WTC11 (cell line): ENCODE measurements around the gene LTF. TPM values are rescaled to one million over a fixed set of nuclear protein-coding genes. Genes with fewer than 3 reads are reported as not detected.

Source experiments
- ATAC-seq: fragments of 200-7000 bp; cut with Tn5 transposase; 2 replicates; pipeline ENCODE4 v1.10.0; 2021; ENCODE audit warnings: mild to moderate bottlenecking, moderate library complexity
- CTCF ChIA-PET: fragments of 300-600 bp; sonication (Branson Sonifier 250); formaldehyde crosslinking; loops from one replicate; lab custom pipeline; 2021; ENCODE audit warnings: antibody characterized with exemption; lab: Charles Lee
- POLR2A ChIA-PET: fragments of 350-600 bp; sonication (Branson Sonifier 250); formaldehyde crosslinking; loops from one replicate; lab custom pipeline; 2021; ENCODE audit warnings: antibody characterized with exemption; lab: Charles Lee
- DNase-seq: peaks from one replicate; pipeline ENCODE4 v3.0.0; 2021; ENCODE audit warnings: low spot score
- H3K27ac Mint-ChIP-seq: 2 replicates; pipeline ENCODE4 v1.8.0; 2021; ENCODE audit warnings: mixed read lengths
- H3K27me3 Mint-ChIP-seq: 2 replicates; pipeline ENCODE4 v1.8.0; 2021; ENCODE audit warnings: low read depth, mild to moderate bottlenecking, moderate library complexity, mixed read lengths
- H3K36me3 Mint-ChIP-seq: 2 replicates; pipeline ENCODE4 v1.8.0; 2021; ENCODE audit warnings: mixed read lengths
- H3K4me1 Mint-ChIP-seq: 2 replicates; pipeline ENCODE4 v1.8.0; 2022; ENCODE audit warnings: mixed read lengths
- H3K4me3 Mint-ChIP-seq: 2 replicates; pipeline ENCODE4 v1.8.0; 2021; ENCODE audit warnings: mild to moderate bottlenecking, moderate library complexity, mixed read lengths
- H3K9me3 Mint-ChIP-seq: 2 replicates; pipeline ENCODE4 v1.8.0; 2021; ENCODE audit warnings: mixed read lengths
- CREB1 ChIP-seq: sonication (generic); formaldehyde crosslinking; IDR thresholded peaks from 2 replicates; pipeline ENCODE4 v1.8.0; 2023; ENCODE audit warnings: mild to moderate bottlenecking, missing genetic modification reagents
- GTF2I ChIP-seq: fragments of 250-450 bp; sonication (Bioruptor Pico); conservative IDR thresholded peaks from 2 replicates; pipeline ENCODE4 v1.4.0; 2021; ENCODE audit warnings: mild to moderate bottlenecking
- MXD4 ChIP-seq: fragments of 250-450 bp; sonication (Bioruptor Pico); IDR thresholded peaks from 2 replicates; pipeline ENCODE4 v1.8.0; 2021; ENCODE audit warnings: mild to moderate bottlenecking, moderate library complexity, borderline replicate concordance
- NFATC4 ChIP-seq: fragments of 250-450 bp; sonication (Bioruptor Pico); IDR thresholded peaks from 2 replicates; pipeline ENCODE4 v1.9.0; 2021; ENCODE audit warnings: mild to moderate bottlenecking
- OVOL2 ChIP-seq: fragments of 250-450 bp; sonication (Bioruptor Pico); IDR thresholded peaks from 2 replicates; pipeline ENCODE4 v1.9.0; 2021; ENCODE audit warnings: mild to moderate bottlenecking, borderline replicate concordance
- SP1 ChIP-seq: sonication (generic); formaldehyde crosslinking; conservative IDR thresholded peaks from 2 replicates; pipeline ENCODE4 v1.8.1; 2022; ENCODE audit warnings: missing genetic modification reagents
- ZNF396 ChIP-seq: fragments of 250-450 bp; sonication (Bioruptor Pico); IDR thresholded peaks from 2 replicates; pipeline ENCODE4 v1.8.0; 2021; ENCODE audit warnings: mild to moderate bottlenecking, moderate library complexity, borderline replicate concordance
- ZNF416 ChIP-seq: fragments of 250-450 bp; sonication (Bioruptor Pico); IDR thresholded peaks from 2 replicates; pipeline ENCODE4 v1.9.0; 2021; ENCODE audit warnings: mild to moderate bottlenecking, inconsistent platforms
- ZNF671 ChIP-seq: fragments of 250-450 bp; sonication (Bioruptor Pico); IDR thresholded peaks from 2 replicates; pipeline ENCODE4 v1.8.0; 2021; ENCODE audit warnings: mild to moderate bottlenecking
- total RNA-seq: library from RNA; stranded (reverse); gene quantifications from 3 replicates; pipeline ENCODE4 v1.2.3, GENCODE V29; 2021
- TF ChIP-seq, protein P1 (sequence below): sonication (generic); formaldehyde crosslinking; IDR thresholded peaks from 2 replicates; pipeline ENCODE4 v1.8.1; 2022; ENCODE audit warnings: low read depth, missing genetic modification reagents, borderline replicate concordance
- TF ChIP-seq, protein P2 (sequence below): sonication (generic); formaldehyde crosslinking; conservative IDR thresholded peaks from 2 replicates; pipeline ENCODE4 v1.8.1; 2023; ENCODE audit warnings: mild to moderate bottlenecking, low read depth, missing genetic modification reagents, moderate library complexity
- TF ChIP-seq, protein P3 (sequence below): sonication (generic); formaldehyde crosslinking; IDR thresholded peaks from 2 replicates; pipeline ENCODE4 v1.8.0; 2023; ENCODE audit warnings: missing genetic modification reagents
- TF ChIP-seq, protein P4 (sequence below): sonication (generic); formaldehyde crosslinking; IDR thresholded peaks from 2 replicates; pipeline ENCODE4 v1.8.0; 2022; ENCODE audit warnings: mild to moderate bottlenecking, missing genetic modification reagents

LTF gene
- total RNA-seq, 1 experiment from 2014 or later: 0.22 TPM

DNA sequence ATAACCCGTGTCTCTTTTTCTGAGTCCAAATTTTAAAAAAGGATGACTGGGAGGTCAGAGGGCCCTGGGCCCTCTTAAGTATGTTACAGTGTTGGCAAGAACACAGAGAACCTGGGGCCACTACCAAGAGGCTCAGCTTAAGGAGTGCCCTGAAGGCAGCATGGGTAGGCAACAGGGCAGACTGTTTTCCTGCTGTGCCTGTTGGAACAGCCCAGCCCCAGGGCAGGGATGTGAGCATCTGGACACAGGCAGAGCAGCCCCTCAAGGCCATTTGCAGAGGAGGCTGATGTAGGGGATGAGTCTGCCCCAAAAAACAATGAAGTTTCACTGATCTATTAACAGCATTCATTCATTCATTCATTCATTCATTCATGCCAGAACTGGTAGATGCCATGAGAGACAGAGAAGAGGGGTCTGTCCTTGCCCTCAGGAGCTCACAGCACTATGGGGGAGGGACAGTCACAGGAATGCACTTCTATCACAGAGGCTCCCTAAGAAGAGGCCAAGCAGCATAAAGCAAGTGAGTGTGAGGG, 2.2 kb upstream of the LTF start (continued):
- TF ChIP-seq, protein P1, sequence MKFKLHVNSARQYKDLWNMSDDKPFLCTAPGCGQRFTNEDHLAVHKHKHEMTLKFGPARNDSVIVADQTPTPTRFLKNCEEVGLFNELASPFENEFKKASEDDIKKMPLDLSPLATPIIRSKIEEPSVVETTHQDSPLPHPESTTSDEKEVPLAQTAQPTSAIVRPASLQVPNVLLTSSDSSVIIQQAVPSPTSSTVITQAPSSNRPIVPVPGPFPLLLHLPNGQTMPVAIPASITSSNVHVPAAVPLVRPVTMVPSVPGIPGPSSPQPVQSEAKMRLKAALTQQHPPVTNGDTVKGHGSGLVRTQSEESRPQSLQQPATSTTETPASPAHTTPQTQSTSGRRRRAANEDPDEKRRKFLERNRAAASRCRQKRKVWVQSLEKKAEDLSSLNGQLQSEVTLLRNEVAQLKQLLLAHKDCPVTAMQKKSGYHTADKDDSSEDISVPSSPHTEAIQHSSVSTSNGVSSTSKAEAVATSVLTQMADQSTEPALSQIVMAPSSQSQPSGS (CRISPR knock-in tag): no peak
- TF ChIP-seq GTF2I (CRISPR knock-in tag): no peak
- TF ChIP-seq, protein P2, sequence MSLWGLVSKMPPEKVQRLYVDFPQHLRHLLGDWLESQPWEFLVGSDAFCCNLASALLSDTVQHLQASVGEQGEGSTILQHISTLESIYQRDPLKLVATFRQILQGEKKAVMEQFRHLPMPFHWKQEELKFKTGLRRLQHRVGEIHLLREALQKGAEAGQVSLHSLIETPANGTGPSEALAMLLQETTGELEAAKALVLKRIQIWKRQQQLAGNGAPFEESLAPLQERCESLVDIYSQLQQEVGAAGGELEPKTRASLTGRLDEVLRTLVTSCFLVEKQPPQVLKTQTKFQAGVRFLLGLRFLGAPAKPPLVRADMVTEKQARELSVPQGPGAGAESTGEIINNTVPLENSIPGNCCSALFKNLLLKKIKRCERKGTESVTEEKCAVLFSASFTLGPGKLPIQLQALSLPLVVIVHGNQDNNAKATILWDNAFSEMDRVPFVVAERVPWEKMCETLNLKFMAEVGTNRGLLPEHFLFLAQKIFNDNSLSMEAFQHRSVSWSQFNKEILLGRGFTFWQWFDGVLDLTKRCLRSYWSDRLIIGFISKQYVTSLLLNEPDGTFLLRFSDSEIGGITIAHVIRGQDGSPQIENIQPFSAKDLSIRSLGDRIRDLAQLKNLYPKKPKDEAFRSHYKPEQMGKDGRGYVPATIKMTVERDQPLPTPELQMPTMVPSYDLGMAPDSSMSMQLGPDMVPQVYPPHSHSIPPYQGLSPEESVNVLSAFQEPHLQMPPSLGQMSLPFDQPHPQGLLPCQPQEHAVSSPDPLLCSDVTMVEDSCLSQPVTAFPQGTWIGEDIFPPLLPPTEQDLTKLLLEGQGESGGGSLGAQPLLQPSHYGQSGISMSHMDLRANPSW (CRISPR knock-in tag): no peak
- no peak for TF ChIP-seq SP1 (CRISPR knock-in tag)
- TF ChIP-seq ZNF671 (CRISPR knock-in tag): no peak
- TF ChIP-seq, protein P3, sequence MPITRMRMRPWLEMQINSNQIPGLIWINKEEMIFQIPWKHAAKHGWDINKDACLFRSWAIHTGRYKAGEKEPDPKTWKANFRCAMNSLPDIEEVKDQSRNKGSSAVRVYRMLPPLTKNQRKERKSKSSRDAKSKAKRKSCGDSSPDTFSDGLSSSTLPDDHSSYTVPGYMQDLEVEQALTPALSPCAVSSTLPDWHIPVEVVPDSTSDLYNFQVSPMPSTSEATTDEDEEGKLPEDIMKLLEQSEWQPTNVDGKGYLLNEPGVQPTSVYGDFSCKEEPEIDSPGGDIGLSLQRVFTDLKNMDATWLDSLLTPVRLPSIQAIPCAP: no peak
- no peak for TF ChIP-seq MXD4 (CRISPR knock-in tag)
- no peak for TF ChIP-seq ZNF416 (CRISPR knock-in tag)

DNA sequence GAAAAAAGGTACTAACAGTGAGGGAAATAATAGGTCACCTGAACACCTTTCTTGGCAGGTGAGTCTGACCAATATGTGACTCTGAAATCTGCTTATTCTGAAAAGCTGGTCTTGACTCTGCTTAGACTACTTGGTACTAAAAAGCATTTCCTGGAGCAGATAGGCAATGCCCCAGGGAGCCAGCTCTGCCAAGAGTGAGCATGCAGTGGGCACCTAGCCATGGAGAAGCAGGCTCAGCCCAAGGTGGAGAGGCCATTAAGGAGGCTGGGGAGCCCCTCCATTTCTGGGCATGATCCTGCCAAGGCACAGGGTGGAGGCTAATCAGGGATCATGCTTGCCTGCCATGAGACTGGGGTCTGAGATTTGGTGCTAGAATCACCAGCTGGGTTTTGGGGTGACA, 1.6 kb upstream of the LTF start:
- Mint-ChIP-seq H3K36me3 (no peaks in the 10 kb centered on the region), H3K27me3 (peaks cover 39% of the 10 kb centered on the region), H3K4me3 (no peak overlapping the region), H3K4me1 (peaks cover 3% of the 10 kb centered on the region), H3K27ac (no peak overlapping the region), H3K9me3 (peaks cover 3% of the 10 kb centered on the region)
- POLR2A ChIA-PET: no interaction called here
- TF ChIP-seq, protein P4, sequence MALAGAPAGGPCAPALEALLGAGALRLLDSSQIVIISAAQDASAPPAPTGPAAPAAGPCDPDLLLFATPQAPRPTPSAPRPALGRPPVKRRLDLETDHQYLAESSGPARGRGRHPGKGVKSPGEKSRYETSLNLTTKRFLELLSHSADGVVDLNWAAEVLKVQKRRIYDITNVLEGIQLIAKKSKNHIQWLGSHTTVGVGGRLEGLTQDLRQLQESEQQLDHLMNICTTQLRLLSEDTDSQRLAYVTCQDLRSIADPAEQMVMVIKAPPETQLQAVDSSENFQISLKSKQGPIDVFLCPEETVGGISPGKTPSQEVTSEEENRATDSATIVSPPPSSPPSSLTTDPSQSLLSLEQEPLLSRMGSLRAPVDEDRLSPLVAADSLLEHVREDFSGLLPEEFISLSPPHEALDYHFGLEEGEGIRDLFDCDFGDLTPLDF (CRISPR knock-in tag): no peak
- TF ChIP-seq CREB1 (CRISPR knock-in tag) (no peak), OVOL2 (CRISPR knock-in tag) (no peak)
- TF ChIP-seq, protein P1 (CRISPR knock-in tag): no peak
- ATAC-seq (no peak), DNase-seq (no peak)
- CTCF ChIA-PET: no interaction called here

DNA sequence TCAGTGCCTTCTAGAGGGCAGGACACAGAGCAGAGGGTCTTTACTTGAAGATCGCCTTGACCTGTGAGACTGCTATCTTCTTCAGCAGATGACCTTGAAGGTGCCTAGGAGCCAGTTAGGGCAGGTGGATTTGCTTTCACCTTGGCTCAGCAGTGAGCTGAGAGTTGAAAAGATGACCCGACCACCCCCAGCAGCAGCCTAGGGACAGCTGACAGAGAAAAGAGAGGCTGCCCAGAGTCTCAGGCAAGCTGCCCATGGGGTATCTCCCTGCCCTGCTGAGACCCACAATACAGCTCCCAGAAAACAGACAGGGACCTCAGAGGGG, 453 bp upstream of the LTF start:
- Mint-ChIP-seq H3K27ac (no peak overlapping the region), H3K36me3 (peaks cover 7% of the 10 kb centered on the region), H3K9me3 (peaks cover 14% of the 10 kb centered on the region), H3K27me3 (peaks cover 39% of the 10 kb centered on the region), H3K4me3 (peak overlapping the region; percentile 56), H3K4me1 (peaks cover 3% of the 10 kb centered on the region)
- DNase-seq (no peak), ATAC-seq (no peak)
- TF ChIP-seq ZNF396 (CRISPR knock-in tag) (no peak), NFATC4 (CRISPR knock-in tag) (no peak)
- ChIA-PET POLR2A (no interaction called here), CTCF (interaction anchor here (0.8 to 4.3 kb wide), 6 partner anchors 14 to 253 kb away, joined by 3 to 65 read pairs (median 6); partner anchors contain the start of gene PRSS50)
